MM.1S (cell line): ENCODE measurements around the gene SERTAD2.

ENCODE experiments used
- EZH2 ChIP-seq: fragments of 300-600 bp; sonication (generic); optimal IDR thresholded peaks from 2 replicates; pipeline ENCODE3; 2017; ENCODE audit warnings: low read depth, mild to moderate bottlenecking, antibody characterized with exemption, low read length, mixed read lengths
- EZH2phosphoT487 ChIP-seq: fragments of 300-600 bp; sonication (generic); IDR thresholded peaks from 2 replicates; pipeline ENCODE4 v1.6.1; 2018; ENCODE audit warnings: antibody characterized with exemption, low read length
- TF ChIP-seq, protein P1 (sequence below): fragments of 300-600 bp; sonication (generic); IDR thresholded peaks from 2 replicates; pipeline ENCODE4 v1.5.1; 2016; ENCODE audit warnings: antibody characterized with exemption, low read length, mixed read lengths

DNA sequence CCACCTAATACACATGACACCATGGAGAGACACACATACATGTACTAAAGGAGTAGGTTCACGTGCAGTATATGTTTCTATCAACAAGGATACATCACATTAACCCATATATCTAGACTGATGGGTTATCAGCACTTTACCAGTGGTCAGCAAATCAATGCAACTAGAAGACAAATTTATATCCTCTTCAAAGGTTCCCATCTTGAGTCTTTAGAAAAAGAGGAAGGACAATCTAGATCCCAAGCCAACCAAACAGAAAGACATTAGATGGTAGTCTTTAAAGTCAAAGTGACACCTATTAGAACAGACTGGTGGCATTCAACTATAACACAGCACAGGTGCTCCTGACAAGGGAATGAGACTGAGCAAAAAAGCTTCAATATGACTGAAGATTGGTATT, 13.8 kb upstream of the SERTAD2 start:
- TF ChIP-seq, protein P1, sequence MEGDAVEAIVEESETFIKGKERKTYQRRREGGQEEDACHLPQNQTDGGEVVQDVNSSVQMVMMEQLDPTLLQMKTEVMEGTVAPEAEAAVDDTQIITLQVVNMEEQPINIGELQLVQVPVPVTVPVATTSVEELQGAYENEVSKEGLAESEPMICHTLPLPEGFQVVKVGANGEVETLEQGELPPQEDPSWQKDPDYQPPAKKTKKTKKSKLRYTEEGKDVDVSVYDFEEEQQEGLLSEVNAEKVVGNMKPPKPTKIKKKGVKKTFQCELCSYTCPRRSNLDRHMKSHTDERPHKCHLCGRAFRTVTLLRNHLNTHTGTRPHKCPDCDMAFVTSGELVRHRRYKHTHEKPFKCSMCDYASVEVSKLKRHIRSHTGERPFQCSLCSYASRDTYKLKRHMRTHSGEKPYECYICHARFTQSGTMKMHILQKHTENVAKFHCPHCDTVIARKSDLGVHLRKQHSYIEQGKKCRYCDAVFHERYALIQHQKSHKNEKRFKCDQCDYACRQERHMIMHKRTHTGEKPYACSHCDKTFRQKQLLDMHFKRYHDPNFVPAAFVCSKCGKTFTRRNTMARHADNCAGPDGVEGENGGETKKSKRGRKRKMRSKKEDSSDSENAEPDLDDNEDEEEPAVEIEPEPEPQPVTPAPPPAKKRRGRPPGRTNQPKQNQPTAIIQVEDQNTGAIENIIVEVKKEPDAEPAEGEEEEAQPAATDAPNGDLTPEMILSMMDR = no peak
- TF ChIP-seq EZH2 = no peak
- no peak for TF ChIP-seq EZH2phosphoT487
